GM06990 (cell line): ENCODE results near the gene CRACDL.
A peak's percentile ranks its signal among the peaks of the same experiment; 100 is the strongest.

Experiments
- DNase-seq: peaks from one replicate; pipeline ENCODE4 v3.0.0-alpha.2; 2011; ENCODE audit not compliant: insufficient read length; ENCODE audit errors: extremely low read depth
- H3K27me3 ChIP-seq: replicated peaks from 2 replicates; pipeline ENCODE4 v1.6.0; 2011; ENCODE audit warnings: low read length; ENCODE audit not compliant: control insufficient read depth, insufficient read depth
- H3K36me3 ChIP-seq: 2 replicates; pipeline ENCODE4 v1.5.1; 2011; ENCODE audit warnings: low read length; ENCODE audit not compliant: control insufficient read depth, insufficient read depth
- H3K4me3 ChIP-seq: replicated peaks from 2 replicates; pipeline ENCODE4 v1.5.1; 2011; ENCODE audit warnings: low read depth, mild to moderate bottlenecking, control low read depth, low read length
- CTCF ChIP-seq: IDR thresholded peaks from 2 replicates; pipeline ENCODE4 v1.5.1; 2011; ENCODE audit warnings: low read length, control low read depth, mild to moderate bottlenecking, inconsistent platforms; ENCODE audit not compliant: insufficient read depth, poor library complexity, severe bottlenecking

CRACDL gene

GRCh38 chr2:98937906-98938305 is 1.9 kb upstream of the CRACDL start:
- no peak for TF ChIP-seq CTCF
- H3K36me3 ChIP-seq: no peaks in the 10 kb centered on the region
- no peak overlapping the region for H3K4me3 ChIP-seq
- H3K27me3 ChIP-seq: no peaks in the 10 kb centered on the region; the same call in 1 of the 2 replicates
- no peak for DNase-seq

- no peak for TF ChIP-seq CTCF
- Histone ChIP-seq H3K36me3 (no peaks in the 10 kb centered on the region), H3K27me3 (no peaks in the 10 kb centered on the region; the same call in 1 of the 2 replicates), H3K4me3 (peak overlapping the region; percentile 29)
- DNase-seq: peak; percentile 17
Observed at GRCh38 chr2:98936353-98937351, 627 bp upstream of the CRACDL start.

GRCh38 chr2:98935111-98935770 is 784 bp downstream of the CRACDL start:
- TF ChIP-seq CTCF: no peak
- H3K4me3 ChIP-seq: no peak overlapping the region
- DNase-seq: no peak
- no peaks in the 10 kb centered on the region; the same call in 1 of the 2 replicates for H3K27me3 ChIP-seq
- H3K36me3 ChIP-seq: no peaks in the 10 kb centered on the region

- Histone ChIP-seq H3K27me3 (no peaks in the 10 kb centered on the region; the same call in 1 of the 2 replicates), H3K36me3 (no peaks in the 10 kb centered on the region), H3K4me3 (no peak overlapping the region)
- TF ChIP-seq CTCF: no peak
- DNase-seq: no peak
Observed at GRCh38 chr2:98932778-98933343, 3.2 kb downstream of the CRACDL start.

- TF ChIP-seq CTCF: no peak
- no peaks in the 10 kb centered on the region for H3K36me3 ChIP-seq
- H3K4me3 ChIP-seq: no peak overlapping the region
- no peak for DNase-seq
- H3K27me3 ChIP-seq: no peaks in the 10 kb centered on the region; the same call in 1 of the 2 replicates
Observed at GRCh38 chr2:98932164-98932563, 3.9 kb downstream of the CRACDL start.
